Neural cell (in vitro differentiated cells): Measurements from ENCODE around the gene CCR5. TPM values are rescaled to one million over a fixed set of nuclear protein-coding genes. Genes with fewer than 3 reads are reported as not detected.

Experiments used
- H2AFZ ChIP-seq: fragments of 200-600, 300-800 bp; sonication (generic), shearing (Covaris generic); 2 replicates; pipeline ENCODE4 v1.6.0; 2014; ENCODE audit warnings: low read depth, mild to moderate bottlenecking, antibody characterized with exemption, low read length, moderate library complexity
- H3F3A ChIP-seq: fragments of 200-600 bp; shearing (Covaris generic); 2 replicates; pipeline ENCODE4 v1.6.1; 2016; ENCODE audit warnings: mild to moderate bottlenecking, moderate library complexity, mixed read lengths, antibody characterized with exemption, low read length; ENCODE audit not compliant: insufficient read depth, poor library complexity, severe bottlenecking
- H3K27ac ChIP-seq: fragments of 200-600, 300-800 bp; sonication (generic), shearing (Covaris generic); 2 replicates; pipeline ENCODE4 v1.5.1; 2014; ENCODE audit warnings: mild to moderate bottlenecking, low read length, moderate library complexity
- H3K27me3 ChIP-seq: fragments of 300-800, 200-600 bp; sonication (generic), shearing (Covaris generic); 2 replicates; pipeline ENCODE4 v1.6.0; 2014; ENCODE audit warnings: mild to moderate bottlenecking, low read depth, low read length, moderate library complexity; ENCODE audit not compliant: insufficient read depth
- H3K36me3 ChIP-seq: fragments of 300-800, 200-600 bp; sonication (generic), shearing (Covaris generic); 2 replicates; pipeline ENCODE4 v1.5.1; 2014; ENCODE audit warnings: mild to moderate bottlenecking, antibody characterized with exemption, low read length, moderate library complexity; ENCODE audit not compliant: insufficient read depth
- H3K4me2 ChIP-seq: fragments of 300-800, 200-600 bp; sonication (generic), shearing (Covaris generic); 2 replicates; pipeline ENCODE4 v1.6.0; 2014; ENCODE audit warnings: mild to moderate bottlenecking, low read length
- H3K4me3 ChIP-seq: fragments of 300-800, 200-600 bp; sonication (generic), shearing (Covaris generic); 2 replicates; pipeline ENCODE4 v1.5.1; 2014; ENCODE audit warnings: mild to moderate bottlenecking, low read length, moderate library complexity
- H3K79me2 ChIP-seq: fragments of 200-600 bp; shearing (Covaris generic); replicated peaks from 2 replicates; pipeline ENCODE4 v1.6.0; 2014; ENCODE audit warnings: mild to moderate bottlenecking, low read length, moderate library complexity; ENCODE audit not compliant: insufficient read depth
- H3K9ac ChIP-seq: fragments of 300-800, 200-600 bp; sonication (generic), shearing (Covaris generic); 2 replicates; pipeline ENCODE4 v1.6.1; 2016; ENCODE audit warnings: mild to moderate bottlenecking, low read length, mixed read lengths
- H3K9me2 ChIP-seq: fragments of 200-600 bp; shearing (Covaris generic); 2 replicates; pipeline ENCODE4 v1.6.1; 2016; ENCODE audit warnings: mild to moderate bottlenecking, low read length, mixed read lengths; ENCODE audit not compliant: insufficient read depth
- H3K9me3 ChIP-seq: fragments of 200-600, 300-800 bp; sonication (generic), shearing (Covaris generic); 2 replicates; pipeline ENCODE4 v1.6.1; 2016; ENCODE audit warnings: mild to moderate bottlenecking, mixed run types, low read length, moderate library complexity, mixed read lengths
- H4K20me1 ChIP-seq: fragments of 200-600 bp; shearing (Covaris generic); 2 replicates; pipeline ENCODE4 v1.6.1; 2016; ENCODE audit warnings: mild to moderate bottlenecking, mixed run types; ENCODE audit not compliant: insufficient read depth
- EP300 ChIP-seq: fragments of 450-650 bp; conservative IDR thresholded peaks from 2 replicates; pipeline ENCODE4 v1.6.1; 2014; ENCODE audit warnings: antibody characterized with exemption, mild to moderate bottlenecking, moderate library complexity; ENCODE audit not compliant: poor library complexity, severe bottlenecking
- EZH2 ChIP-seq: fragments of 200-600, 300-800 bp; shearing (Covaris generic), sonication (generic); IDR thresholded peaks from 2 replicates; pipeline ENCODE4 v1.6.1; 2014; ENCODE audit warnings: antibody characterized with exemption, low read length, borderline replicate concordance, mild to moderate bottlenecking; ENCODE audit not compliant: insufficient read depth, poor library complexity, severe bottlenecking
- MXI1 ChIP-seq: fragments of 450-650 bp; conservative IDR thresholded peaks from 2 replicates; pipeline ENCODE4 v1.6.1; 2014; ENCODE audit warnings: antibody characterized with exemption, mild to moderate bottlenecking; ENCODE audit not compliant: poor library complexity, severe bottlenecking
- POLR2AphosphoS5 ChIP-seq: IDR thresholded peaks from 2 replicates; pipeline ENCODE4 v1.6.1; 2012
- RAD21 ChIP-seq: fragments of 450-650 bp; conservative IDR thresholded peaks from 2 replicates; pipeline ENCODE4 v1.6.1; 2014; ENCODE audit warnings: antibody characterized with exemption, mild to moderate bottlenecking, moderate library complexity
- SMC3 ChIP-seq: fragments of 450-650 bp; conservative IDR thresholded peaks from 2 replicates; pipeline ENCODE4 v1.6.1; 2014; ENCODE audit warnings: antibody characterized with exemption, mild to moderate bottlenecking, moderate library complexity; ENCODE audit not compliant: poor library complexity
- TAF1 ChIP-seq: IDR thresholded peaks from 2 replicates; pipeline ENCODE4 v1.6.1; 2012; ENCODE audit warnings: low read depth
- polyA plus RNA-seq: library from polyadenylated mRNA; depleted of rRNA; stranded (reverse); fragments of >200 nt; gene quantifications from 2 replicates; pipeline ENCODE4 v1.2.3, GENCODE V29; 2014
- TF ChIP-seq, protein P1 (sequence below): fragments of 450-650 bp; IDR thresholded peaks from 2 replicates; pipeline ENCODE4 v1.5.1; 2014; ENCODE audit warnings: antibody characterized with exemption, mild to moderate bottlenecking, moderate library complexity; ENCODE audit not compliant: poor library complexity, severe bottlenecking
- TF ChIP-seq, protein P2 (sequence below): IDR thresholded peaks from 2 replicates; pipeline ENCODE4 v1.6.1; 2012; ENCODE audit warnings: borderline replicate concordance

CCR5 gene
- polyA plus RNA-seq, 1 donor from 2014 or later = not detected

DNA sequence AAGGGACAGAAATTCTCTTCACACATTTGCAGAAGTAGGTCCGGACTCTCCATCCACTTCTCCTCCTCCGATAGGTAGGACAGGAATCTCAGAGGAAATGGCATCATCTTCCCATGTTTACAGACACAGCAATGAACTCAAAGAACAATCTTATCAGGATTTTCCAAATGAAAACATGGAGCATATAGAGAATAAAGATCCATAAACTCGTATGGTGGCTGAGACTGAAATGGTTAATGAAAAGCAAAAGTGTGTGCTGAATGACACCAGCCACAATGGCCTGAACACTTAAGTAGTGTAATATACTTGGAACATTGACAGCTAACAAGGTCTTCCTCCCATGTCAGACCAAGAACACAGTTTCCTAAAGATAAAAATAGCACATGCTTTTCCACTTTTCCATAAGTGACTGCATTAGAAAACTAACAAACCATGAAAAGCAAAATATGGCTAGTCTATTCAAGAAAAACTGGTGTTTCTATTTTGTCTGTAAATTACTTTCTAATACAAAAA lies 42.1 kb downstream of the CCR5 start:
- Histone ChIP-seq H4K20me1 (no peaks in the 10 kb centered on the region), H3K27ac (peak overlapping the region; percentile 4), H3K27me3 (no peaks in the 10 kb centered on the region), H3F3A (no peaks in the 10 kb centered on the region), H3K4me2 (no peak overlapping the region), H3K9me2 (no peaks in the 10 kb centered on the region), H2AFZ (no peak overlapping the region), H3K9me3 (no peaks in the 10 kb centered on the region), H3K9ac (no peak overlapping the region), H3K4me3 (no peak overlapping the region), H3K79me2 (no peaks in the 10 kb centered on the region), H3K36me3 (no peaks in the 10 kb centered on the region)
- TF ChIP-seq, protein P1, sequence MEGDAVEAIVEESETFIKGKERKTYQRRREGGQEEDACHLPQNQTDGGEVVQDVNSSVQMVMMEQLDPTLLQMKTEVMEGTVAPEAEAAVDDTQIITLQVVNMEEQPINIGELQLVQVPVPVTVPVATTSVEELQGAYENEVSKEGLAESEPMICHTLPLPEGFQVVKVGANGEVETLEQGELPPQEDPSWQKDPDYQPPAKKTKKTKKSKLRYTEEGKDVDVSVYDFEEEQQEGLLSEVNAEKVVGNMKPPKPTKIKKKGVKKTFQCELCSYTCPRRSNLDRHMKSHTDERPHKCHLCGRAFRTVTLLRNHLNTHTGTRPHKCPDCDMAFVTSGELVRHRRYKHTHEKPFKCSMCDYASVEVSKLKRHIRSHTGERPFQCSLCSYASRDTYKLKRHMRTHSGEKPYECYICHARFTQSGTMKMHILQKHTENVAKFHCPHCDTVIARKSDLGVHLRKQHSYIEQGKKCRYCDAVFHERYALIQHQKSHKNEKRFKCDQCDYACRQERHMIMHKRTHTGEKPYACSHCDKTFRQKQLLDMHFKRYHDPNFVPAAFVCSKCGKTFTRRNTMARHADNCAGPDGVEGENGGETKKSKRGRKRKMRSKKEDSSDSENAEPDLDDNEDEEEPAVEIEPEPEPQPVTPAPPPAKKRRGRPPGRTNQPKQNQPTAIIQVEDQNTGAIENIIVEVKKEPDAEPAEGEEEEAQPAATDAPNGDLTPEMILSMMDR = no peak
- peak; percentile 34 for TF ChIP-seq EP300
- TF ChIP-seq RAD21 = no peak

DNA sequence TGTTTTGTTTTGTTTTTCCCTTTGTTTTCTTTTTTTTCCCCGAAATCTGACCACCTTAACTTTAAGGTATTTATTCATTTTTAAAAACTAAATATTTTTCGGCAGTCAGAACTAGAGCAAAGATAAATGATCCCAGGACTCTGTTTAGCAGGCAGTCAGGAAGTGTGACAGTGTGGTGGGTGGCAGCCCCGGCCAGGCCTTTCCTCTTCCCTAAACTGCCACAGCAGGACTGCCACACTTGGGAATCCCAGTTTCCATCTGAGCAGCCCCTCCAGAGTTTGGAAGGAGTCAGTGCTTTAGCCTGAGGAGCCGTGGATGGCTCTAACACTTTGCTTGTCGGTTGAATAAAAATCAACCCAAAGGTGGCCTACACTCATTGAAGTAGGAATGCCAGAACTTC lies 43.2 kb downstream of the CCR5 start:
- Histone ChIP-seq H3F3A (no peaks in the 10 kb centered on the region), H3K27me3 (no peaks in the 10 kb centered on the region), H3K4me2 (no peak overlapping the region), H3K9me2 (no peaks in the 10 kb centered on the region), H2AFZ (no peak overlapping the region), H3K9ac (no peak overlapping the region), H3K36me3 (no peaks in the 10 kb centered on the region), H3K4me3 (no peak overlapping the region), H3K27ac (no peak overlapping the region), H3K79me2 (no peaks in the 10 kb centered on the region), H3K9me3 (no peaks in the 10 kb centered on the region), H4K20me1 (no peaks in the 10 kb centered on the region)
- TF ChIP-seq EZH2 (no peak), TAF1 (no peak), MXI1 (no peak), POLR2AphosphoS5 (no peak), EP300 (no peak), RAD21 (no peak), SMC3 (no peak)
- TF ChIP-seq, protein P2, sequence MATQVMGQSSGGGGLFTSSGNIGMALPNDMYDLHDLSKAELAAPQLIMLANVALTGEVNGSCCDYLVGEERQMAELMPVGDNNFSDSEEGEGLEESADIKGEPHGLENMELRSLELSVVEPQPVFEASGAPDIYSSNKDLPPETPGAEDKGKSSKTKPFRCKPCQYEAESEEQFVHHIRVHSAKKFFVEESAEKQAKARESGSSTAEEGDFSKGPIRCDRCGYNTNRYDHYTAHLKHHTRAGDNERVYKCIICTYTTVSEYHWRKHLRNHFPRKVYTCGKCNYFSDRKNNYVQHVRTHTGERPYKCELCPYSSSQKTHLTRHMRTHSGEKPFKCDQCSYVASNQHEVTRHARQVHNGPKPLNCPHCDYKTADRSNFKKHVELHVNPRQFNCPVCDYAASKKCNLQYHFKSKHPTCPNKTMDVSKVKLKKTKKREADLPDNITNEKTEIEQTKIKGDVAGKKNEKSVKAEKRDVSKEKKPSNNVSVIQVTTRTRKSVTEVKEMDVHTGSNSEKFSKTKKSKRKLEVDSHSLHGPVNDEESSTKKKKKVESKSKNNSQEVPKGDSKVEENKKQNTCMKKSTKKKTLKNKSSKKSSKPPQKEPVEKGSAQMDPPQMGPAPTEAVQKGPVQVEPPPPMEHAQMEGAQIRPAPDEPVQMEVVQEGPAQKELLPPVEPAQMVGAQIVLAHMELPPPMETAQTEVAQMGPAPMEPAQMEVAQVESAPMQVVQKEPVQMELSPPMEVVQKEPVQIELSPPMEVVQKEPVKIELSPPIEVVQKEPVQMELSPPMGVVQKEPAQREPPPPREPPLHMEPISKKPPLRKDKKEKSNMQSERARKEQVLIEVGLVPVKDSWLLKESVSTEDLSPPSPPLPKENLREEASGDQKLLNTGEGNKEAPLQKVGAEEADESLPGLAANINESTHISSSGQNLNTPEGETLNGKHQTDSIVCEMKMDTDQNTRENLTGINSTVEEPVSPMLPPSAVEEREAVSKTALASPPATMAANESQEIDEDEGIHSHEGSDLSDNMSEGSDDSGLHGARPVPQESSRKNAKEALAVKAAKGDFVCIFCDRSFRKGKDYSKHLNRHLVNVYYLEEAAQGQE = no peak
- TF ChIP-seq, protein P1 = no peak
